Small intestine (tissue), 7 donors: ENCODE data around the gene ARL16. TPM values are rescaled to one million over a fixed set of nuclear protein-coding genes. Genes with fewer than 3 reads are reported as not detected.
A peak's percentile ranks its signal among the peaks of the same experiment; 100 is the strongest.

Experiments
- DNase-seq, 2 donors: peaks; one replicate each; pipeline versions ENCODE4 v3.0.0 to v3.0.0-alpha.2; 2013
- FAIRE-seq: peaks from 2 replicates; lab custom pipeline; 2012; peaks lifted over from hg19 to GRCh38; lab: Jason Lieb, UNC
- H3K27ac ChIP-seq, 3 donors: one replicate each; pipeline ENCODE4 v1.5.1; 2013; ENCODE audit warnings: low read length in 2 of 3, mild to moderate bottlenecking in 2 of 3, control low read depth in 1 of 3, inconsistent platforms in 1 of 3, low read depth in 1 of 3, moderate library complexity in 1 of 3
- H3K27me3 ChIP-seq, 3 donors: one replicate each; pipeline ENCODE4 v1.6.1; 2013; ENCODE audit warnings: low read length in 3 of 3, inconsistent platforms in 1 of 3; ENCODE audit not compliant: control insufficient read depth in 3 of 3, insufficient read depth in 3 of 3
- H3K36me3 ChIP-seq, 3 donors: one replicate each; pipeline ENCODE4 v1.6.1; 2013; ENCODE audit warnings: low read length in 3 of 3, inconsistent platforms in 1 of 3, low read depth in 1 of 3, mild to moderate bottlenecking in 1 of 3, moderate library complexity in 1 of 3; ENCODE audit not compliant: control insufficient read depth in 3 of 3, insufficient read depth in 2 of 3
- H3K4me1 ChIP-seq, 3 donors: one replicate each; pipeline ENCODE4 v1.6.1; 2013; ENCODE audit warnings: low read length in 2 of 3, inconsistent platforms in 1 of 3, low read depth in 1 of 3, mild to moderate bottlenecking in 1 of 3, moderate library complexity in 1 of 3; ENCODE audit not compliant: control insufficient read depth in 3 of 3, insufficient read depth in 2 of 3
- H3K4me3 ChIP-seq, 3 donors: one replicate each; pipeline ENCODE4 v1.5.1; 2013; ENCODE audit warnings: low read length in 3 of 3, control low read depth in 1 of 3, inconsistent platforms in 1 of 3, low read depth in 1 of 3, mild to moderate bottlenecking in 1 of 3, moderate library complexity in 1 of 3
- H3K9me3 ChIP-seq, 2 donors: one replicate each; pipeline ENCODE4 v1.6.1; 2013; ENCODE audit warnings: low read depth in 1 of 2, low read length in 1 of 2; ENCODE audit not compliant: control insufficient read depth in 2 of 2, insufficient read depth in 1 of 2
- WGBS, 3 donors: extraction: QIAGEN DNeasy Blood & Tissue Kit; methylation state at CpG; one replicate each; pipeline ENCODE4 v1.1.7; 2013; 5-methylcytosine and 5-hydroxymethylcytosine counted together
- polyA plus RNA-seq, 4 donors: library from polyadenylated mRNA; stranded (reverse) in 3 of 4; unstranded in 1 of 4; fragments of 200-250 nt in 3 of 4; fragments of 120-200 nt in 1 of 4; gene quantifications; one replicate each; pipeline versions ENCODE4 v1.2.1 to v1.2.3, GENCODE V29; 2013
- donor health status: healthy with polysubstance abuse.
- donor health status: control.
- donor health status: control.
- donor health status: Bipolar disorder and iron deficiency.
- donor health status: healthy.

ARL16 gene
- polyA plus RNA-seq, 4 donors = 34.1 to 76.9 (median 51.4) TPM

DNA sequence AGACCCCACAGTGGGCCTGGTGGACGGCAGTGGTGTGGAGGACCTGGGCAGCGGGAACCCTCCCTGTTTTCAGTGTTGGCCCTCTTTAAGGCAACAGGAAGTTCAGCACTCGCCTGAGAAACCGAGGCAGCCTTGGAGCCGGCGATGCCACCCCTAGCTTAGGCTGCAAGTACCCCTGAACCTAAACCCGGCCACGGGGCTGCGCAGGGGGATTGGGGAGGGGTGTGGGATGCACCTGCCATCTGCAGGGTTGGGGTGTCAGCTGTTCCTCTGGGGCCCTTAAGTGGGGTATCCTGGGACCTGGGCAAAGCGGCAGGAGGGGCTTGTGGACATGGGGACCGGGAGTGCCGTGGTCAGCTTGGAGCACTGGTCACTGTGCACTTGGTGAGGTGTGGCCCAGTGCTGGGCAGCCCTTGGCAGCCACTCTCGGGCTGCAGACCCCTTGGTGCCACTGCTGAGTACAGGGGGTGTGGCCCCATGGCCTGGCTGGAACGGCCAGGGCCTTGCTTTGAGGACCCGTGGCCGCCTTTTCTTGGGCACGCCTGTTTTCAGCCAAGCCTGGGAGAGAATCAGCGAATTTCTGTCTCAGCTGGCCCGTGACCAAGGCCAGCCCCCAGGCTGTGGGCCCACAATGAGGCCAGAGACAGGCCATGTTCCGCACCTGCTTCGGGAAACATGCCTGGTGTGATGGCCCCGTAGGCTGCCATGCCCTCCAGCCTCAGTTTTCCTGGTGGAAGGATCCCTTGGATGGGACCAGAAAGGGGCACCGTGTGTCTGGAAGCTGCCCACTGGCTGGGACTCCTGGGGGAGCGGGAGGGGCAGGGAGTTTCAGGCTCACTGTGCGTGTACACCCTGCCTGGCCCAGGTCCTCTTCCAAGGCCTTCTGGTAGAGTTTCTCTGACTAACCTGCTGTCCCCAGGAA lies 24.4 kb upstream of the ARL16 start:
- Histone ChIP-seq H3K9me3 (no peaks in the 10 kb centered on the region), H3K27me3 (peaks cover 0 to 2% (median 0%) of the 10 kb centered on the region in 3 donors), H3K4me3 (no peak overlapping the region), H3K4me1 (peaks cover 4 to 24% (median 5%) of the 10 kb centered on the region in 3 donors), H3K36me3 (peaks cover 6 to 54% (median 12%) of the 10 kb centered on the region in 3 donors), H3K27ac (no peak overlapping the region)
- DNase-seq (no peak), FAIRE-seq (no peak)
- WGBS, 3 donors = 85 to 90% (median 87%) methylated on average over 21 to 25 of the region's 25 CpGs

GRCh38 chr17:81706757-81707624 lies 23.4 kb upstream of the ARL16 start:
- no peak for DNase-seq
- no peak for FAIRE-seq
- Histone ChIP-seq H3K9me3 (no peaks in the 10 kb centered on the region), H3K27ac (no peak overlapping the region), H3K4me3 (no peak overlapping the region), H3K27me3 (peaks cover 0 to 2% (median 0%) of the 10 kb centered on the region in 3 donors), H3K36me3 (peaks cover 6 to 54% (median 12%) of the 10 kb centered on the region in 3 donors), H3K4me1 (peaks cover 2 to 24% (median 5%) of the 10 kb centered on the region in 3 donors)
- 92 to 94% (median 94%) methylated on average over 42 to 54 of the region's 54 CpGs for WGBS, 3 donors

GRCh38 chr17:81706232-81706611 lies 22.6 kb upstream of the ARL16 start:
- no peak overlapping the region for H3K4me3 ChIP-seq
- FAIRE-seq = no peak
- H3K36me3 ChIP-seq = peaks cover 6 to 60% (median 12%) of the 10 kb centered on the region in 3 donors
- H3K27ac ChIP-seq = no peak overlapping the region
- H3K9me3 ChIP-seq = no peaks in the 10 kb centered on the region
- no peak for DNase-seq
- H3K27me3 ChIP-seq = peaks cover 0 to 2% (median 0%) of the 10 kb centered on the region in 3 donors
- H3K4me1 ChIP-seq = peaks cover 2 to 27% (median 5%) of the 10 kb centered on the region in 3 donors
- 95 to 96% (median 96%) methylated on average over 17 of the region's 17 CpGs for WGBS, 3 donors

DNA sequence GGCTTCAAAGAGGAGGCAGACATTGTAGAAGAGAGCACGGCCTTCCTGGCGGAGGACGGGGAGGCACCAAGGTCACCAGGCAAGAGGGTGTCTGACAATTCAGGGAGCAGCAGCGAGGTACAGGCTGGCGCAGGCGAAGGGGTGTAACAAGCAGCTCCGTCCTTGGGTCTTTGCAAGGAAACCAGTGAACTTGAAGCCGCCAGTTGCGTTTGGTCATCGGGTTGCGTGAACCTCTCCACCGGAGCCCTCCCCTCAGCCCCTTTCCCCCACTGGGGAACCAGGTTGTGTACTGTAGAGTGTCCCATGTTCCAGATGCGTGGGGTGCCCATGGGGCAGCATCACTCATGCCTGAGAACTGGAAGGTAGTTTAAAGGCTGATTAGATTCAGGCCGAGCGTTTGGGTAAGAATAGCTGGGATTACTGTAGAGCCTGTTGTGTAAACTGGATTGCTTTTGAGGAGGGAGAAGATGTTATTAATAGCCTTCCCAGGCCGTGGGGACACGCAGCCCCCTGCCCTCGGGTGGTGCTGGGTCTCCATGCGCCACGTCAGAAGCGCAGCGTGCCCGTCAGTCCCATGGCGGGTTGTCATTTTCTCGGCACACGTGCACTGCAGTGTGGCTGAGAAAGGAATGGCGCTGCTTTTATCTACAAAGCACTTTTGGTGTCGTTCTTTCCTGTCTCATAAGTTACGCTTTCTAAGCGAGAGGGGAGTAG lies 22.1 kb upstream of the ARL16 start:
- FAIRE-seq (no peak), DNase-seq (no peak)
- WGBS, 3 donors = 93 to 96% (median 95%) methylated on average over 30 of the region's 30 CpGs
- no peak overlapping the region for H3K27ac ChIP-seq
- H3K36me3 ChIP-seq = peaks cover 7 to 66% (median 12%) of the 10 kb centered on the region in 3 donors
- peaks cover 0 to 27% (median 2%) of the 10 kb centered on the region in 3 donors for H3K4me1 ChIP-seq
- no peaks in the 10 kb centered on the region for H3K27me3 ChIP-seq
- H3K9me3 ChIP-seq = no peaks in the 10 kb centered on the region
- no peak overlapping the region for H3K4me3 ChIP-seq

- Histone ChIP-seq H3K4me1 (peaks cover 0 to 21% (median 0%) of the 10 kb centered on the region in 3 donors), H3K27ac (peak overlapping the region in 2 of 3 donors; percentile 88 to 96), H3K36me3 (peaks cover 11 to 73% (median 12%) of the 10 kb centered on the region in 3 donors), H3K9me3 (no peaks in the 10 kb centered on the region), H3K4me3 (peak overlapping the region; percentile 88 to 97 (median 94)), H3K27me3 (no peaks in the 10 kb centered on the region)
- WGBS, 3 donors = 12 to 24% (median 19%) methylated on average over 25 to 27 of the region's 27 CpGs
- DNase-seq (no peak), FAIRE-seq (no peak)
These were observed 20.4 kb upstream of the ARL16 start for GRCh38 chr17:81703747-81704654.

GRCh38 chr17:81702934-81703746 lies 19.5 kb upstream of the ARL16 start, which contains the start of gene MRPL12:
Gene MRPL12 (plus strand): TSS chr17:81703367. CDS start chr17:81703502, 135 bp downstream.
- H3K36me3 ChIP-seq = peaks cover 12 to 71% (median 13%) of the 10 kb centered on the region in 3 donors
- peak within 1 kb of the TSS; percentile 88 to 96 (median 95) for H3K27ac ChIP-seq
- H3K9me3 ChIP-seq = no peaks in the 10 kb centered on the region
- DNase-seq (peak; percentile 93 to 98), FAIRE-seq (no peak)
- H3K27me3 ChIP-seq = no peaks in the 10 kb centered on the region
- peaks cover 0 to 21% (median 0%) of the 10 kb centered on the region in 3 donors for H3K4me1 ChIP-seq
- 0 to 1% (median 0%) methylated on average over 77 to 102 of the region's 102 CpGs for WGBS, 3 donors
- peak within 1 kb of the TSS; percentile 88 to 97 (median 94) for H3K4me3 ChIP-seq
